Measurements from ENCODE around the gene CCNA2. TPM values are rescaled to one million over a fixed set of nuclear protein-coding genes. Genes with fewer than 3 reads are reported as not detected.

The CCNA2 gene
- total RNA-seq, 4 donors from 2014 or later = 11.6 to 43.5 (median 22.6) TPM

DNA sequence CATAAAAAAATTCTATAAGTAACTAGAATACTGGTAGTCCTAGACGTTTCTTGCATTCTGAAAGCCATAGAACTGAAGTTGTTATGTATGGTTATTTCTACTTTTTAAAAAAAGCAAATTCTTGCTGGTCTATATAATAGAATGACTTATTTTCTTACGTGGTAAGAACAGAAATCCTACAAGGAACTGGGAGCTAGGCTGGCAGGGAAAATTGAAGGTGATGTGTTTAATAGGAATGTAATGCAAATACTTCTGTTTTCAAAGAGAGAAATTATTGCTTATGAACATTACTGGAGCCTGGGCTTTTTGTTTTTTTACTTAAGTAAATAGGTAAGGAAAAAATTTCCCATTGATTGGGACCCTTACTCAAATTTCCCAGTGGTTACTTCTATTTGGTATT, 8.9 kb downstream of the CCNA2 start:
- H3K4me3 ChIP-seq = no peak overlapping the region
- H3K27me3 ChIP-seq = no peaks in the 10 kb centered on the region
- no peak overlapping the region for H3K27ac ChIP-seq
- peaks cover 0 to 100% (median 23%) of the 10 kb centered on the region in 3 donors for H3K36me3 ChIP-seq
- TF ChIP-seq POLR2A (IDR thresholded peaks at IDR 0.05) = no peak
- TF ChIP-seq, protein P1, sequence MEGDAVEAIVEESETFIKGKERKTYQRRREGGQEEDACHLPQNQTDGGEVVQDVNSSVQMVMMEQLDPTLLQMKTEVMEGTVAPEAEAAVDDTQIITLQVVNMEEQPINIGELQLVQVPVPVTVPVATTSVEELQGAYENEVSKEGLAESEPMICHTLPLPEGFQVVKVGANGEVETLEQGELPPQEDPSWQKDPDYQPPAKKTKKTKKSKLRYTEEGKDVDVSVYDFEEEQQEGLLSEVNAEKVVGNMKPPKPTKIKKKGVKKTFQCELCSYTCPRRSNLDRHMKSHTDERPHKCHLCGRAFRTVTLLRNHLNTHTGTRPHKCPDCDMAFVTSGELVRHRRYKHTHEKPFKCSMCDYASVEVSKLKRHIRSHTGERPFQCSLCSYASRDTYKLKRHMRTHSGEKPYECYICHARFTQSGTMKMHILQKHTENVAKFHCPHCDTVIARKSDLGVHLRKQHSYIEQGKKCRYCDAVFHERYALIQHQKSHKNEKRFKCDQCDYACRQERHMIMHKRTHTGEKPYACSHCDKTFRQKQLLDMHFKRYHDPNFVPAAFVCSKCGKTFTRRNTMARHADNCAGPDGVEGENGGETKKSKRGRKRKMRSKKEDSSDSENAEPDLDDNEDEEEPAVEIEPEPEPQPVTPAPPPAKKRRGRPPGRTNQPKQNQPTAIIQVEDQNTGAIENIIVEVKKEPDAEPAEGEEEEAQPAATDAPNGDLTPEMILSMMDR (IDR thresholded peaks at IDR 0.05) = no peak
- intact Hi-C loops (cut with DNase I) = no loop called here
- no peak for DNase-seq
- no peaks in the 10 kb centered on the region for H3K9me3 ChIP-seq
- WGBS, 2 donors = 75 to 81% methylated on average over 2 of the region's 2 CpGs
- H3K4me1 ChIP-seq = no peaks in the 10 kb centered on the region

DNA sequence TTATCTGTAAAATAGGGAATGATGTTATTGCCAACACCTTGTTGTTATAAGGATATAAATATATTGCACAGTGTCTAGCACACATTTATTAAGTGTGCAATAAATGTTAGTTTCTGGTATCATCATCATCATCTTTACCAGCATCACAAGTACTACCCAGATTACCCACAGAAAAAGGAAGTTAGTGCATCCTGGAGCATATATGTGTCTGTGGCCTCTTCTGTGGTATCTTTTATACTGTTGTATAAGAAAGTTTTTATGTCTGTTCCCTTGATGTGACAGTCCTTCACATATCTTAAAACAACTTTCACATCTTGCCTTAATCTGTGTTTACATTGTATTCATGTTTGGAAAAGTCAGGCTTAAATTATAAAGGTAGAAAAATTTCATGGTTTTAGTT, 12.6 kb downstream of the CCNA2 start:
- intact Hi-C loops (cut with DNase I) = no loop called here

DNA sequence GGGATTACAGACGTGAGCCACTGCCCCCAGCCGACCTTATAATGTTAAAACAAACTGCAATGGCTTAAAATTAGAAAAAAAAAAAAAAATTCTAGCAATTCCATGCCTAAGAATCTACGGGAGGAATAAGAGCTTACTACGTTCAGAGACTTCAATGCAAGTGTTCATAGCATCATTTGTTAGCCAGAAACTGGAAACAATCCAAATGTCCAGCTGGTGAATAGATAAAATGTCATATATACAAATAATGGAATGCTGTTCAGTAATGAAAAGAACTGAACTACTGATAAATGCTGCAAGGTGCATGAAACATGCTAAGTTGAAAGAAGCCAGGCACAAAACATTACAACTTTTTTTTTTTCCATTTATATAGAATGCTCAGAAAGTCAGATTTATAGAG, 17.3 kb downstream of the CCNA2 start:
- TF ChIP-seq, protein P1 (IDR thresholded peaks at IDR 0.05) = no peak
- TF ChIP-seq POLR2A (IDR thresholded peaks at IDR 0.05) = no peak
- no peaks in the 10 kb centered on the region for H3K9me3 ChIP-seq
- no peak overlapping the region for H3K4me3 ChIP-seq
- DNase-seq = no peak
- WGBS, 2 donors = 82% methylated on average over 4 of the region's 4 CpGs
- no peak overlapping the region for H3K27ac ChIP-seq
- intact Hi-C loops (cut with DNase I) = no loop called here
- H3K27me3 ChIP-seq = no peaks in the 10 kb centered on the region
- peaks cover 0 to 89% (median 0%) of the 10 kb centered on the region in 3 donors for H3K36me3 ChIP-seq
- peaks cover 0 to 25% (median 0%) of the 10 kb centered on the region in 3 donors for H3K4me1 ChIP-seq

More for the DNA sequence above, 12.6 kb downstream of the CCNA2 start:
- Histone ChIP-seq H3K9me3 (no peaks in the 10 kb centered on the region), H3K27ac (no peak overlapping the region), H3K36me3 (peaks cover 0 to 100% (median 10%) of the 10 kb centered on the region in 3 donors), H3K27me3 (no peaks in the 10 kb centered on the region), H3K4me3 (no peak overlapping the region), H3K4me1 (no peaks in the 10 kb centered on the region)
- no peak for TF ChIP-seq POLR2A (IDR thresholded peaks at IDR 0.05)
- TF ChIP-seq, protein P1 (IDR thresholded peaks at IDR 0.05) = no peak
- DNase-seq = no peak

DNA sequence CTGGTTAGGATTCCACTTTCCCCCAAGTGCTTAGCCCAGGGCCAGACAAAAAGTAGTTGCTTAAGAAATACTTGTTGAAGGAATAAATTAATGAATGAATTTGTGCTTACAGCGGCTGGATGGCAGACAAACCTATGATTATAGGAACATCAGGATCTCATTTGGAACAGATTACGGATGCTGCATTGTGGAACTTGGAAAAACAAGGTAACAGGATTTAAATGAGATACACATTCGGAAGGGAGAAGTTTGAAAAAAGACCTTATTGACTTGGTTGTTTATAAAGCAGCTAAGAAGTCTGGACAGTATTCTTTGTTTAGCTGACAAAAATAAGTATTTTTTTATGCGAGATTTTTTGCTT, 22.0 kb downstream of the CCNA2 start:
- 12 to 14% methylated on average over 4 of the region's 4 CpGs for WGBS, 2 donors
- Histone ChIP-seq H3K9me3 (no peaks in the 10 kb centered on the region), H3K36me3 (peaks cover 0 to 41% (median 0%) of the 10 kb centered on the region in 3 donors), H3K27me3 (no peaks in the 10 kb centered on the region), H3K4me1 (peaks cover 0 to 31% (median 0%) of the 10 kb centered on the region in 3 donors), H3K27ac (peak overlapping the region; percentile 82 to 93 (median 88)), H3K4me3 (peak overlapping the region; percentile 60 to 94 (median 74))
- DNase-seq = no peak
- intact Hi-C loops (cut with DNase I) = no loop called here
- TF ChIP-seq, protein P1 (IDR thresholded peaks at IDR 0.05) = no peak
- TF ChIP-seq POLR2A (IDR thresholded peaks at IDR 0.05) = no peak

DNA sequence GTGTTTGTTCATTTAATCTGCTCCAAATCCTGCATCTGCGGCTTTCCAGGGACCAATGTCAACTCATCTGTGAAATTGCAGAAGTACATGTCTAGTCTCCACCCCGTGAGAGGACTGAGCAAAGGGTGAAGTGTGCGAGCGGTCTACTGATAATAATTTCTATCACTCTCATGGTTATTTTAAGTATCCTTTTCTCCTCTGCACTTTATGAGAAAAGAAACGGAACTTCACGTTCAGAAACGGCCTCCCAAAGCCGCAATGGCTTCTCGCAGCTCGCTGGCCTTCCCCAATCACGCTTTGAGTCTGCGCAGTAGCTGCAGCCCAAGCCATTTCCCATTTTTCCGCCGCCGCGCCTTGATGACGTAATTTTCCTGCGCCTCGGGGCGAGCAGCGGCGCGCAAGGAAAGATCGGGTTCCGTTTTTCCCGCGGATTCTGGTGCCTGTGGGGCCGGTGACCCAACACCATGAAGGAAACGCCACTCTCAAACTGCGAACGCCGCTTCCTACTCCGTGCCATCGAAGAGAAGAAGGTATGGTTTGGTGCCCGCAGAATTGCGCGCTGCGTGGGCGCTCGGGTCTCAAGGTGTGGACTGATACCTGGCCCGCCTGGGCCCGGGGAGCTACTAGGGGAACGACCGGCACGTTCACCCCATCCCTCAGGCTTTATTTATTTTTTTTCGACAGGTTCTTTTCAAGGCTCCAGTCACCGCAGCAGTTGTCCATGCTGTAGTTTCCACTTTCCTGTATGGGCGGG, 22.5 kb downstream of the CCNA2 start, which contains the start of gene EXOSC9:
EXOSC9 (plus strand) TSS at position 363 of the 754 bp plus-strand sequence; CDS start at position 465, 102 bp downstream.
- 0 to 1% methylated on average over 34 to 36 of the region's 48 CpGs for WGBS, 2 donors
- peak in 3 of 4 donors; percentile 65 to 75 (median 70) for TF ChIP-seq POLR2A (IDR thresholded peaks at IDR 0.05)
- TF ChIP-seq, protein P1 (IDR thresholded peaks at IDR 0.05) = peak in 1 of 6 experiments; percentile 34
- peak within 1 kb of the TSS; percentile 60 to 94 (median 74) for H3K4me3 ChIP-seq
- intact Hi-C loops (cut with DNase I) = no loop called here
- peak within 1 kb of the TSS; percentile 82 to 93 (median 88) for H3K27ac ChIP-seq
- DNase-seq = peak; percentile 39
- H3K27me3 ChIP-seq = no peaks in the 10 kb centered on the region
- peaks cover 0 to 31% (median 0%) of the 10 kb centered on the region in 3 donors for H3K4me1 ChIP-seq
- H3K9me3 ChIP-seq = no peaks in the 10 kb centered on the region
- H3K36me3 ChIP-seq = peaks cover 0 to 36% (median 0%) of the 10 kb centered on the region in 3 donors
